ENCODE data around the gene COL23A1. TPM values are rescaled to one million over a fixed set of nuclear protein-coding genes. Genes with fewer than 3 reads are reported as not detected.

Gene COL23A1
- total RNA-seq, 1 experiment from 2014 or later = not detected

DNA sequence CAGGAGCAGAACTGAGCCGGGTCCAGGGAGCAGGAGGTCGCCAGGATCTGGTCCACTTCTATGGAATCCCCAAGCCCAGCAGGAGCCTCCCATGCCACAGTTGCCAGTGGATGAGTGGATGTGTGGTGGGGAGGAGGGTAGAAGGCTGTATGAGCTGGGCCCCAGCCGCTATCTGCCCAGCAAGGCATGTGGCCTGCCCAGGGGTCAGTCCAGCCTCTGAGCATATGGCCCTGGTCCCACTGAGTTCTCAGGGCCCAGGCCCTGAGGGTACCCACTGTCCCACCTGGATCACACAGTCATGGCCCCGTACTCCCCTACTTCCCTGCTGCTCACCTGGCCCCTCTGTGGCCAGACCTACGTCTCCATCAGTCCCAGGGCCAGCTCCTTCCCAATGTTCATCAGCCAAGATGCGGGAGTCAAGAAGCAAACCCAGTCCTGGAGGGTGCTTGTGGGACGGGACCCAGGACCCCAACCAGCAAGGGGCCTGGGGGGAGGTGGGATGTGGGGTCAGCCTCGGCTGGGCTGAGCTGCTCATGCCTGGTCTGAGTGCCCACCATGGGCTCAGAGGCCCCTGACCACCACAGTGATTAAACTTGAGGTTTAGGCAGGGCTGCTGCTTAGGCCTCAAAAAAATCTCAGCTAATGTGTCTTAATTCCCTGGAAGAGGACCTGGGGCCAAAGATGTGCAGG lies 152.7 kb downstream of the COL23A1 start:
- no peak for DNase-seq
- TF ChIP-seq, protein P1, sequence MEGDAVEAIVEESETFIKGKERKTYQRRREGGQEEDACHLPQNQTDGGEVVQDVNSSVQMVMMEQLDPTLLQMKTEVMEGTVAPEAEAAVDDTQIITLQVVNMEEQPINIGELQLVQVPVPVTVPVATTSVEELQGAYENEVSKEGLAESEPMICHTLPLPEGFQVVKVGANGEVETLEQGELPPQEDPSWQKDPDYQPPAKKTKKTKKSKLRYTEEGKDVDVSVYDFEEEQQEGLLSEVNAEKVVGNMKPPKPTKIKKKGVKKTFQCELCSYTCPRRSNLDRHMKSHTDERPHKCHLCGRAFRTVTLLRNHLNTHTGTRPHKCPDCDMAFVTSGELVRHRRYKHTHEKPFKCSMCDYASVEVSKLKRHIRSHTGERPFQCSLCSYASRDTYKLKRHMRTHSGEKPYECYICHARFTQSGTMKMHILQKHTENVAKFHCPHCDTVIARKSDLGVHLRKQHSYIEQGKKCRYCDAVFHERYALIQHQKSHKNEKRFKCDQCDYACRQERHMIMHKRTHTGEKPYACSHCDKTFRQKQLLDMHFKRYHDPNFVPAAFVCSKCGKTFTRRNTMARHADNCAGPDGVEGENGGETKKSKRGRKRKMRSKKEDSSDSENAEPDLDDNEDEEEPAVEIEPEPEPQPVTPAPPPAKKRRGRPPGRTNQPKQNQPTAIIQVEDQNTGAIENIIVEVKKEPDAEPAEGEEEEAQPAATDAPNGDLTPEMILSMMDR (IDR thresholded peaks at IDR 0.05; ENCODE audit: unreplicated experiment) = no peak
- Mint-ChIP-seq H3K4me1 (ENCODE audit: low read depth, unreplicated experiment) (no peaks in the 10 kb centered on the region), H3K9me3 (ENCODE audit: low read depth, unreplicated experiment) (no peaks in the 10 kb centered on the region), H3K36me3 (ENCODE audit: insufficient read depth, unreplicated experiment) (no peaks in the 10 kb centered on the region), H3K4me3 (ENCODE audit: low read depth, unreplicated experiment) (no peak overlapping the region), H3K27me3 (ENCODE audit: unreplicated experiment) (peaks cover 18% of the 10 kb centered on the region), H3K27ac (ENCODE audit: unreplicated experiment) (no peak overlapping the region)
- intact Hi-C loops (cut with micrococcal nuclease; ENCODE audit: unreplicated experiment) = no loop called here
- CTCF ChIA-PET = interaction anchor here (0.6 kb wide), 1 partner anchor 769 kb away, joined by 3 read pairs; no protein-coding TSS in a partner anchor
- BruUV-seq (replicated peaks) = no TSS peak

DNA sequence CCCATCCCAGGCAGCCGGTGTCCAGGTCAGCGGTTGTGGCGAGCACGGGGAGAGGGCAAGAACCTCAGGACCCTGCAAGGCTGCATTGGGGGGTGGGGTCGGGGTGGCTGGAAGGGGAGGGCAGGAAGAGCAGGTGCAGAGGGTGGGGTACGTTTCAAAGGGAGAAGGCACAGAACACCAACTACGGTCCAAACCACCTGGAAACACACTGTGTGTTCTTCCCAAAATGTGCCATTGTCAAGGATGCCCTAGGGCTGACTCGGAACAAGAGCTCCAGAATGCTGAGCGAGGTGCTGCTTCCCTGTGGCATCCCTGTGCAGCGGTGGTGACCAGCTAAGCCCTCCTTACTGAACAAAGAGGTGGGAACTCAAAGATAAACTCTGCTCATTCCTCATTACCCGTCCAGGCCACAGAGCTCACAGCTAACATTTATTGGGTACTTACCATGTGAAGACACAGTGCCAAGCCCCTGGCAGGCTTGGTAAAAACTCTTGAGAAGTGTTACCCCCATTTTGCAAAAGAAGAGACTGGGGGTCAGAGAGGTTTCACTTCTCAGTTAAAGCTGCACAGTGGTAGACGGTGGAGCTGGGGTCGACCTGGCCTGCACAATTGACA lies 153.8 kb downstream of the COL23A1 start:
- CTCF ChIA-PET = no interaction called here
- no TSS peak for BruUV-seq (replicated peaks)
- H3K27ac Mint-ChIP-seq (ENCODE audit: unreplicated experiment) = no peak overlapping the region
- no peaks in the 10 kb centered on the region for H3K36me3 Mint-ChIP-seq (ENCODE audit: insufficient read depth, unreplicated experiment)
- peaks cover 29% of the 10 kb centered on the region for H3K27me3 Mint-ChIP-seq (ENCODE audit: unreplicated experiment)
- peaks cover under 1% of the 10 kb centered on the region for H3K9me3 Mint-ChIP-seq (ENCODE audit: low read depth, unreplicated experiment)
- intact Hi-C loops (cut with micrococcal nuclease; ENCODE audit: unreplicated experiment) = no loop called here
- no peak overlapping the region for H3K4me3 Mint-ChIP-seq (ENCODE audit: low read depth, unreplicated experiment)
- no peak for DNase-seq
- no peaks in the 10 kb centered on the region for H3K4me1 Mint-ChIP-seq (ENCODE audit: low read depth, unreplicated experiment)
- TF ChIP-seq, protein P1 (IDR thresholded peaks at IDR 0.05; ENCODE audit: unreplicated experiment) = no peak

DNA sequence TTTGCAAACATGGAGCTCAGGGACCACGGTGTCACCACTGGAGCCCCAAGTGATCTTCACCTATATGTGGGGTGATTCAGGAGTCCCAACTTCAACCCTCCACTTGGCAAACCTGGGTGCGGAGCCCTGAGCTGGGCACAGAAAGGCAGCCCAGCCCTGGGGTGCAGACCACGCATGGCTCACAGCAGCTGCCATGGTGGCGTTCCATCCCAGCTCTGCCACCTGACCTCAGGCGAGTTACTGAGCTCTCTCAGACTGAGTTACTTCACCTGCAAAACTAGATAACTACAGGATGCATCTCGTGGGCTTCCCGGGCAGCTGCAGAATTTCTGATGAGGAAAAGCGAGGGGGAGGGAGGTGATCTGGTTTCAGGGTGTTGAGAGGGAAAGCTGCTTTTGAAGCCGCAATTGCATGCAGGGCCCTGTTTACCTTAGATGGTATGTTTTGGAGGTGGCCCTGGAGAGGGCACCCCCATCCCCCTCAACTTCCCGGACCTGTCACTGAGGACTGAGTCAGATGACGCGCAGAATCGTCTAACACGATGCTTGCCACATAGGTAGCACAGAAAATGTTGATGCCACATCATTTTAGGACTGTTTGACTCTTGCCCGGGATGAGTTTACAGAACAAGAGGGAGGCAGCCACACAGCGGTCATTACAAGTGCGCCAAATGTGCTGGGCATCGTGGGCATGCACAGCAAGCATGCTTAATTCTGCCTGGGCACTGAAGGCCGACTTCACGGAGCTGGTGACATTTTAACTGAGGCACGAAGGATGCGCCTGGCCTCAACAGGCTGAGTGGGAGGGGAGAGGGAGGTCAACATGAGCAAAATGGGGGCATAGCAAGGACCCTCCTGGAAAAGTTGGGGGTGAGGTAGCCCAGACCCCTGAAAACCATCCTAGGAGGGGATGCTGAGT lies 154.6 kb downstream of the COL23A1 start:
- H3K4me3 Mint-ChIP-seq (ENCODE audit: low read depth, unreplicated experiment) = no peak overlapping the region

DNA sequence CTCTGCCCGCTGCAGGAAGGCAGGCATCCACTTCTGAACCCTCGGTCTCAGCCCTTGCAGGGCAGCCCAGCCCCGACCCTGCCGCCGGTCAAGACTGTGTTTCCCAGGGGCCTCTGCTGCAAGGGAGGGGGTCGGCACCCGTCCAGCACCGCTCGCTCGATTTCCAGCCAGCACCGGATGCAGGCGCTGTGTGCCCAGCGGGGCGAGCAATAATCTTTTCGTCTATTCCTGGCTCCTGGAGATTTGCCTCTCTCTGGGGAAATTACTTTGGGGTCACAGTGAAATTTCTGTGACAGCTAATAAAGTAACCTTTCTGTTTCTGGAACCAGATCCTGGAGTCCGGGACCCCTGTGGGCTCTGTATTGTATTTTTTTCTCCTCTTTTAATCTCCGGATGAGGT lies 155.3 kb downstream of the COL23A1 start:
- no peak overlapping the region for H3K27ac Mint-ChIP-seq (ENCODE audit: unreplicated experiment)
- H3K4me3 Mint-ChIP-seq (ENCODE audit: low read depth, unreplicated experiment) = no peak overlapping the region
- intact Hi-C loops (cut with micrococcal nuclease; ENCODE audit: unreplicated experiment) = no loop called here
- no peaks in the 10 kb centered on the region for H3K4me1 Mint-ChIP-seq (ENCODE audit: low read depth, unreplicated experiment)
- H3K9me3 Mint-ChIP-seq (ENCODE audit: low read depth, unreplicated experiment) = peaks cover 3% of the 10 kb centered on the region
- no peaks in the 10 kb centered on the region for H3K36me3 Mint-ChIP-seq (ENCODE audit: insufficient read depth, unreplicated experiment)
- CTCF ChIA-PET = no interaction called here
- no peak for DNase-seq
- BruUV-seq (replicated peaks) = no TSS peak
- peaks cover 33% of the 10 kb centered on the region for H3K27me3 Mint-ChIP-seq (ENCODE audit: unreplicated experiment)
- TF ChIP-seq, protein P1 (IDR thresholded peaks at IDR 0.05; ENCODE audit: unreplicated experiment) = no peak

More for the DNA sequence above, 154.6 kb downstream of the COL23A1 start:
- Mint-ChIP-seq H3K27me3 (ENCODE audit: unreplicated experiment) (peaks cover 36% of the 10 kb centered on the region), H3K9me3 (ENCODE audit: low read depth, unreplicated experiment) (peaks cover 3% of the 10 kb centered on the region), H3K4me1 (ENCODE audit: low read depth, unreplicated experiment) (no peaks in the 10 kb centered on the region), H3K27ac (ENCODE audit: unreplicated experiment) (no peak overlapping the region), H3K36me3 (ENCODE audit: insufficient read depth, unreplicated experiment) (no peaks in the 10 kb centered on the region)
- intact Hi-C loops (cut with micrococcal nuclease; ENCODE audit: unreplicated experiment) = no loop called here
- TF ChIP-seq, protein P1 (IDR thresholded peaks at IDR 0.05; ENCODE audit: unreplicated experiment) = no peak
- no peak for DNase-seq
- BruUV-seq (replicated peaks) = no TSS peak
- CTCF ChIA-PET = no interaction called here
